K562 (cell line): ENCODE measurements around the gene MTHFD2. TPM values are rescaled to one million over a fixed set of nuclear protein-coding genes. Genes with fewer than 3 reads are reported as not detected.
A peak's percentile ranks its signal among the peaks of the same experiment; 100 is the strongest.

Experiments
- ATAC-seq: fragments of 200-7000 bp; cut with Tn5 transposase; 3 replicates; pipeline ENCODE4 v1.9.1; 2020; ENCODE audit warnings: moderate library complexity
- BruUV-seq: library from RNA; stranded (reverse); fragments of 400-500 nt; replicated peaks from 2 replicates; lab custom pipeline; 2021; lab: Mats Ljungman, UMichigan
- CTCF ChIA-PET: fragments of 300-600 bp; formaldehyde crosslinking; extraction: SDS; loops from one replicate; lab custom pipeline; 2021; ENCODE audit warnings: low intra/inter-chr PET ratio; lab: Yijun Ruan, JAX
- POLR2A ChIA-PET: fragments of 300-600, 350-650 bp; sonication (Branson Sonifier 250); formaldehyde crosslinking; extraction: SDS; loops from one replicate; lab custom pipeline; 2021; ENCODE audit warnings: antibody characterized with exemption, inconsistent platforms; lab: Yijun Ruan, JAX
- DNase-seq, 4 experiments: peaks; one replicate each; pipeline versions ENCODE4 v3.0.0 to v3.0.0-alpha.2; 2011 to 2018; ENCODE audit warnings: low spot score in 3 of 4, mixed read lengths in 3 of 4; ENCODE audit errors: extremely low read depth in 1 of 4
- FAIRE-seq: peaks from 2 replicates; lab custom pipeline; 2011; peaks lifted over from hg19 to GRCh38; lab: Jason Lieb, UNC
- H2AFZ ChIP-seq: 2 replicates; pipeline ENCODE4 v1.6.0; 2011; ENCODE audit warnings: low read depth, low read length, control low read depth, inconsistent platforms
- H3K27ac ChIP-seq: fragments of 200-600 bp; 3 replicates; pipeline ENCODE4 v1.8.0; 2011; ENCODE audit warnings: low read depth, mild to moderate bottlenecking, control low read depth, inconsistent platforms, low read length, moderate library complexity, mixed read lengths; ENCODE audit errors: extremely low read depth
- H3K27me3 ChIP-seq, 2 experiments: fragments of 300-600 bp in 1 of 2; 2 replicates in 1 of 2; 3 replicates in 1 of 2; pipeline versions ENCODE4 v1.6.0 to v1.8.0; 2011; ENCODE audit warnings: inconsistent platforms in 2 of 2, low read length in 2 of 2, mild to moderate bottlenecking in 1 of 2, mixed read lengths in 1 of 2, moderate library complexity in 1 of 2; ENCODE audit not compliant: control insufficient read depth in 2 of 2, insufficient read depth in 2 of 2
- H3K36me3 ChIP-seq: fragments of 300-600 bp; 3 replicates; pipeline ENCODE4 v1.8.0; 2011; ENCODE audit warnings: mild to moderate bottlenecking, low read length, inconsistent platforms; ENCODE audit not compliant: control insufficient read depth, insufficient read depth
- H3K4me1 ChIP-seq, 2 experiments: fragments of 200-600 bp in 1 of 2; replicated peaks in 1 of 2; 2 replicates in 1 of 2; 3 replicates in 1 of 2; pipeline versions ENCODE4 v1.5.1 to v1.8.0; 2011; ENCODE audit warnings: inconsistent platforms in 2 of 2, low read length in 2 of 2, mild to moderate bottlenecking in 1 of 2, mixed read lengths in 1 of 2, moderate library complexity in 1 of 2; ENCODE audit not compliant: control insufficient read depth in 2 of 2, insufficient read depth in 2 of 2
- H3K4me2 ChIP-seq: 2 replicates; pipeline ENCODE4 v1.6.1; 2011; ENCODE audit warnings: low read length, control low read depth, inconsistent platforms, mixed read lengths; ENCODE audit not compliant: insufficient read depth
- H3K4me3 ChIP-seq: fragments of 200-600 bp; sonication (generic), shearing (Covaris generic); 2 replicates; pipeline ENCODE4 v1.5.1; 2016; ENCODE audit warnings: control low read depth, inconsistent platforms
- H3K79me2 ChIP-seq: fragments of 200-600 bp; 3 replicates; pipeline ENCODE4 v1.8.0; 2011; ENCODE audit warnings: low read length, inconsistent platforms; ENCODE audit not compliant: control insufficient read depth, insufficient read depth
- H3K9ac ChIP-seq, 2 experiments: 2 replicates each; pipeline versions ENCODE4 v1.6.0 to v1.6.1; 2011; ENCODE audit warnings: low read depth in 2 of 2, low read length in 2 of 2, control low read depth in 1 of 2, inconsistent platforms in 1 of 2, mild to moderate bottlenecking in 1 of 2, mixed read lengths in 1 of 2; ENCODE audit not compliant: insufficient read depth in 1 of 2
- H3K9me1 ChIP-seq: one replicate; pipeline ENCODE4 v1.6.0; 2011; ENCODE audit warnings: inconsistent platforms, mild to moderate bottlenecking, low read length, moderate library complexity; ENCODE audit not compliant: control insufficient read depth, insufficient read depth
- H3K9me3 ChIP-seq: replicated peaks from 2 replicates; pipeline ENCODE4 v1.5.1; 2011; ENCODE audit warnings: low read depth, low read length, inconsistent platforms; ENCODE audit not compliant: control insufficient read depth, insufficient read depth
- H4K20me1 ChIP-seq: replicated peaks from 2 replicates; pipeline ENCODE4 v1.6.1; 2011; ENCODE audit warnings: low read length, inconsistent platforms, mixed read lengths; ENCODE audit not compliant: control insufficient read depth, insufficient read depth
- NCOA4 ChIP-seq: fragments of 450-650 bp; IDR thresholded peaks from 2 replicates; pipeline ENCODE4 v1.6.1; 2018; ENCODE audit warnings: mild to moderate bottlenecking; ENCODE audit not compliant: partially characterized antibody
- RERE ChIP-seq: sonication (generic); formaldehyde crosslinking; IDR thresholded peaks from 2 replicates; pipeline ENCODE4 v1.8.0; 2023; ENCODE audit warnings: missing genetic modification reagents, mild to moderate bottlenecking, borderline replicate concordance
- REST ChIP-seq, 2 experiments: fragments of 450-650 bp; formaldehyde crosslinking in 1 of 2; IDR thresholded peaks; 2 replicates each; pipeline versions ENCODE4 v1.4.0 to v1.6.1; 2014 to 2020; ENCODE audit warnings: mild to moderate bottlenecking in 2 of 2, borderline replicate concordance in 1 of 2, low read depth in 1 of 2
- in situ Hi-C: fragments of 300-500 bp; cut with MboI; formaldehyde crosslinking; loops from 4 replicates; pipeline ENCODE4 v1.15.0; 2018; ENCODE audit warnings: inconsistent platforms, mixed read lengths
- intact Hi-C: fragments of 100-400 bp; cut with micrococcal nuclease; formaldehyde crosslinking; loops from 2 replicates; pipeline ENCODE4 v1.14.2; 2022
- polyA plus RNA-seq, 8 experiments: library from polyadenylated mRNA; depleted of rRNA in 4 of 8; stranded (reverse) in 5 of 8; unstranded in 3 of 8; fragments of >200 nt; fragmentation: Nextera tagmentation in 2 of 8; fragmentation: Illumina TruSeq in 1 of 8; extraction: Ambion mirVana in 2 of 8; extraction: Trizol in 1 of 8; gene quantifications; 2 replicates each; pipeline versions ENCODE4 v1.2.1 to v1.2.3, GENCODE V29; 2011 to 2014; ENCODE audit warnings: inconsistent platforms in 1 of 8, missing spikeins in 1 of 8
- total RNA-seq, 7 experiments: library from RNA; depleted of rRNA in 6 of 7; stranded (reverse); fragments of >200 nt in 6 of 7; fragmentation: Illumina TruSeq in 2 of 7; extraction: Trizol in 2 of 7; gene quantifications; 2 replicates each; pipeline versions ENCODE4 v1.2.1 to v1.2.3, GENCODE V29; 2011 to 2021; ENCODE audit warnings: low replicate concordance in 1 of 7
- TF ChIP-seq, protein P1 (sequence below): sonication (generic); formaldehyde crosslinking; IDR thresholded peaks from 2 replicates; pipeline ENCODE4 v1.8.1; 2023; ENCODE audit warnings: mild to moderate bottlenecking, missing genetic modification reagents

The MTHFD2 gene
- total and polyA plus RNA-seq, 9 of the 15 experiments (the other 6 are each of a cell fraction or from before 2014, with no cell fraction given): 113 to 520 (median 234) TPM

GRCh38 chr2:74232426-74232825, 34.0 kb downstream of the MTHFD2 start (continued):
- TF ChIP-seq REST (IDR thresholded peaks at IDR 0.05; ENCODE audit: borderline replicate concordance): peak; percentile 27; the same call in 1 of the 2 replicates
- no peak for TF ChIP-seq REST (CRISPR knock-in tag; IDR thresholded peaks at IDR 0.05; ENCODE audit: low read depth)

- Histone ChIP-seq H3K4me3 (no peak overlapping the region), H3K27me3 (no peaks in the 10 kb centered on the region; a peak in 1 of 5 replicates), H3K9me3 (no peaks in the 10 kb centered on the region), H3K9ac (no peak overlapping the region), H3K79me2 (no peaks in the 10 kb centered on the region), H2AFZ (no peak overlapping the region), H3K4me2 (no peak overlapping the region), H3K4me1 (no peaks in the 10 kb centered on the region), H3K9me1 (no peaks in the 10 kb centered on the region), H3K27ac (no peak overlapping the region), H3K36me3 (no peaks in the 10 kb centered on the region), H4K20me1 (no peaks in the 10 kb centered on the region)
- no peak for DNase-seq
- in situ Hi-C loops: no loop called here
- intact Hi-C loops: no loop called here
- BruUV-seq: no TSS peak
- FAIRE-seq: no peak
- CTCF ChIA-PET: no interaction called here
- ATAC-seq: no peak
- POLR2A ChIA-PET: interaction anchor here (0.7 kb wide), 1 partner anchor 12 kb away, joined by 4 read pairs; no protein-coding TSS in a partner anchor
- no peak for TF ChIP-seq NCOA4
- TF ChIP-seq RERE (CRISPR knock-in tag): no peak
- TF ChIP-seq, protein P1, sequence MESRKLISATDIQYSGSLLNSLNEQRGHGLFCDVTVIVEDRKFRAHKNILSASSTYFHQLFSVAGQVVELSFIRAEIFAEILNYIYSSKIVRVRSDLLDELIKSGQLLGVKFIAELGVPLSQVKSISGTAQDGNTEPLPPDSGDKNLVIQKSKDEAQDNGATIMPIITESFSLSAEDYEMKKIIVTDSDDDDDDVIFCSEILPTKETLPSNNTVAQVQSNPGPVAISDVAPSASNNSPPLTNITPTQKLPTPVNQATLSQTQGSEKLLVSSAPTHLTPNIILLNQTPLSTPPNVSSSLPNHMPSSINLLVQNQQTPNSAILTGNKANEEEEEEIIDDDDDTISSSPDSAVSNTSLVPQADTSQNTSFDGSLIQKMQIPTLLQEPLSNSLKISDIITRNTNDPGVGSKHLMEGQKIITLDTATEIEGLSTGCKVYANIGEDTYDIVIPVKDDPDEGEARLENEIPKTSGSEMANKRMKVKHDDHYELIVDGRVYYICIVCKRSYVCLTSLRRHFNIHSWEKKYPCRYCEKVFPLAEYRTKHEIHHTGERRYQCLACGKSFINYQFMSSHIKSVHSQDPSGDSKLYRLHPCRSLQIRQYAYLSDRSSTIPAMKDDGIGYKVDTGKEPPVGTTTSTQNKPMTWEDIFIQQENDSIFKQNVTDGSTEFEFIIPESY (CRISPR knock-in tag): no peak
These were observed 35.2 kb downstream of the MTHFD2 start for GRCh38 chr2:74233648-74234047.
